BLaER1 treated with 17β-estradiol and CSF1 and Interleukin-3, amounts not matched to agents 10 nM and 100 nM (cell line): ENCODE results near the gene ASTN1.

ENCODE experiments used
- H3K27ac ChIP-seq, 11 experiments: shearing (Covaris generic); formaldehyde crosslinking; 2 replicates each; pipeline ENCODE4 v1.8.1; 2022
- H3K27me3 ChIP-seq, 11 experiments: shearing (Covaris generic); formaldehyde crosslinking; 2 replicates each; pipeline ENCODE4 v1.8.1; 2022
- H3K36me3 ChIP-seq, 11 experiments: shearing (Covaris generic); formaldehyde crosslinking; 2 replicates each; pipeline ENCODE4 v1.8.1; 2022
- H3K4me1 ChIP-seq, 10 experiments: shearing (Covaris generic); formaldehyde crosslinking; 2 replicates each; pipeline ENCODE4 v1.8.1; 2022
- H3K4me2 ChIP-seq, 11 experiments: shearing (Covaris generic); formaldehyde crosslinking; 2 replicates each; pipeline ENCODE4 v1.8.1; 2022
- H3K4me3 ChIP-seq, 10 experiments: shearing (Covaris generic); formaldehyde crosslinking; 2 replicates each; pipeline ENCODE4 v1.8.1; 2022
- H3K9ac ChIP-seq, 11 experiments: shearing (Covaris generic); formaldehyde crosslinking; 2 replicates each; pipeline ENCODE4 v1.8.1; 2022
- H3K9me3 ChIP-seq, 11 experiments: shearing (Covaris generic); formaldehyde crosslinking; replicated peaks in 1 of 11; 2 replicates each; pipeline ENCODE4 v1.8.1; 2022
- H4K20me1 ChIP-seq, 11 experiments: shearing (Covaris generic); formaldehyde crosslinking; 2 replicates each; pipeline ENCODE4 v1.8.1; 2022
- Cebpa-rat ChIP-seq, 11 experiments: shearing (Covaris generic); IDR thresholded peaks; 2 replicates each; pipeline ENCODE4 v1.8.1; 2022

Gene ASTN1

GRCh38 chr1:177172272-177172671 is 7.8 kb upstream of the ASTN1 start:
- Histone ChIP-seq H3K9me3 (peaks cover 0 to 12% (median 7%) of the 10 kb centered on the region in 11 experiments; a peak in 9 of 22 replicates), H4K20me1 (0 out of 22 replicates have a peak, but pooled peaks cover 0 to 6% (median 0%) of the 10 kb centered on the region in 11 experiments), H3K9ac (no peak overlapping the region), H3K4me2 (peak overlapping the region in 1 of 11 experiments; percentile 41; a peak in 1 of 22 replicates), H3K4me1 (peaks cover 0 to 43% (median 5%) of the 10 kb centered on the region in 10 experiments; a peak in 11 of 20 replicates), H3K27me3 (peaks cover 37 to 60% (median 47%) of the 10 kb centered on the region in 11 experiments), H3K4me3 (no peak overlapping the region), H3K27ac (no peak overlapping the region), H3K36me3 (no peaks in the 10 kb centered on the region)
- TF ChIP-seq Cebpa-rat (IDR thresholded peaks at IDR 0.05) = no peak

DNA sequence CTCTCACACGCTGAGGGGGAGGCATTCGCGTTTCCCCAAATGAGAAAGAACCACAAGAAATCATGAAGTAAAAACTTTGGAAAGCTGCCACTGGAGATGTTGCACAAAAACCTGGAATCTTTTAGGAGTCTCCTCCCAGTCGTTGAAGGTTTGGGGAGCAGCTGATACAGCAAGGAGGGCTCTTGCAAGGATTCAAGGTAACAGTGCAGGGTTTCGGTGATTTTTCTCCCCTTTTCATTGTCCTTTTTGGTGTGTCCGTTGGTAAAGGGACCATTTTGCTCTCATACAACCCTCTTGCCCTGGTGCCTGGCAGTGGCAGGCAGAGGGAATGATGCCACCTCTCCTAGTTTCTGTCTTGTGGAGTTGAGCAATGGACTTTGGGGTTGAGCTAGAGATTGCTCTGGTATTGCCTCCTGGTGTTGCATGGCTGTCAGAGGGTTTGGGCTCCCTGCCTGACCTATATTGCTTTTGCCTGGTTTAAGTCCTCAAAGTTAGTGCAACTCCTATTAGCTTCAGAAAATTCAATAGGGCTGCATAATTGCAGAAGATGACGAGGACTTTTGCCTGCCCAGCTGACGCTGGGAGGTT is 7.1 kb upstream of the ASTN1 start:
- Histone ChIP-seq H3K9me3 (peaks cover 0 to 9% (median 2%) of the 10 kb centered on the region in 11 experiments; a peak in 9 of 22 replicates), H4K20me1 (0 out of 22 replicates have a peak, but pooled peaks cover 0 to 6% (median 0%) of the 10 kb centered on the region in 11 experiments), H3K27ac (no peak overlapping the region), H3K4me2 (peak overlapping the region in 10 of 11 experiments; percentile 64 to 81 (median 73); a peak in 14 of 22 replicates), H3K4me1 (peaks cover 0 to 43% (median 5%) of the 10 kb centered on the region in 10 experiments; a peak in 11 of 20 replicates), H3K27me3 (peaks cover 38 to 67% (median 51%) of the 10 kb centered on the region in 11 experiments), H3K9ac (no peak overlapping the region), H3K4me3 (peak overlapping the region; percentile 40 to 59 (median 49); a peak in 10 of 20 replicates), H3K36me3 (no peaks in the 10 kb centered on the region)
- no peak for TF ChIP-seq Cebpa-rat (IDR thresholded peaks at IDR 0.05)

DNA sequence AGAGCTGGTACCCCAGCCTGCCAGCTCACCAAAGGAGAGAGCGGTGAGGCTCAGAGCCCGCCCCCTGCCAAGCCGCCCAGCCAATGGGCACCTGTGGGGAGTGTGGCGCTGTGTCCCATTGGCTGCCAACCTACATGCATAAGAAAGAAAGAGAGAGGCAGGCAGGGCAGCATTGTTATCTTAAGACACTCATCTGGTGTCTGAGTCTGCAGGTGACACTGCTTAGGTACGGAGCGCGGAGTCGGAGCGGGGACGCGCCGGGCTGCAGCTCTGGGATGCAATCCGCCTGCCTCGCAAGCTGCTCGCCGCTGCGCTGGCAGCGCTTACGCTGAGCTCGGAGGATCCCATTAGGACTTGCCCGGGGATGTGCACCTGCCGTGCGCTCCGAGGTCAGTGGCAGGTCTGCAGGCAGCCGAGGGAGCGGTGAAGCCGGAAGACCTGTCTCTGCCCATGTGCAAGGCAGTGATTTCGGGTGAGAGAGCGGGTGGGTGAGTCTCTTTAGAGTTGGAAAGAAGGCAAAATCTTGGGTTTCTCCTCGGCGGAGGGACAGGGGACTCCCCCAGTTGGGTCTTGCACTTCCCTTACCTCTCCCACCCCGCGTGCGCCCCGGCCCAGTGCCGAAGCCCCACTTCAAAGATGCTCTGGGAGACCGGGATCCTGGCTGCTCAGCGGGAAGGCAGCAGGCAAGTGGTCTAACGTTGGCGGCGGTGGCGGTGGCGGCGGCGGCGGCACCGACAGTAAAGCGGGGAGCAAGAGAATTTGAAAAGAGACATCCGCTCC is 6.4 kb upstream of the ASTN1 start, which contains the start of gene BRINP2:
TSS of gene BRINP2 (plus strand) at position 203 of the 780 bp plus-strand sequence. CDS start 58,919 bp downstream, outside the sequence.
- Histone ChIP-seq H3K9me3 (peaks cover 0 to 8% (median 0%) of the 10 kb centered on the region in 11 experiments; a peak in 1 of 22 replicates), H3K4me3 (peak within 1 kb of the TSS; percentile 40 to 59 (median 49)), H3K27me3 (peaks cover 45 to 74% (median 58%) of the 10 kb centered on the region in 11 experiments), H3K4me2 (peak within 1 kb of the TSS; percentile 64 to 81 (median 72)), H3K4me1 (peaks cover 0 to 43% (median 5%) of the 10 kb centered on the region in 10 experiments; a peak in 11 of 20 replicates), H3K9ac (no peak within 1 kb of the TSS; a peak in 1 of 22 replicates), H3K36me3 (no peaks in the 10 kb centered on the region), H4K20me1 (0 out of 22 replicates have a peak, but pooled peaks cover 0 to 6% (median 0%) of the 10 kb centered on the region in 11 experiments), H3K27ac (no peak within 1 kb of the TSS)
- no peak for TF ChIP-seq Cebpa-rat (IDR thresholded peaks at IDR 0.05)

DNA sequence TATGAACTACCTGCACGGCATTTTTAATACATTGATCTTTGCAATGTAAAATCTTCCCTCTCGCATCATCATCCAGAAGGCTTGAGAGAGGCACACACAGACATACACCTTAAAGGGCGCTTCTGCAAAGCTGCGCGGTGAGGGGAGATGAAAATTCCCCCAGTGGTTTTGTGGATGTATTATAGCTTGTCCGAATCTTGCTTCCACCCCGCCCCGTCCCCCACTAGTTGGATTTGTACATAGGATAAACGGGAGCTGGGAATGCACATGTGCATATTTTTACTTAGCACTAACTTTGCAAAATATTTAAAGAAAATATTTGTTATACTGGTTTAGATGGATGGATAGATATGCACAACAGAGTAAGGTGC is 542 bp upstream of the ASTN1 start:
- H3K27ac ChIP-seq = no peak overlapping the region
- H3K36me3 ChIP-seq = no peaks in the 10 kb centered on the region
- H3K9ac ChIP-seq = no peak overlapping the region
- peaks cover 0 to 21% (median 5%) of the 10 kb centered on the region in 11 experiments; a peak in 7 of 22 replicates for H3K9me3 ChIP-seq
- TF ChIP-seq Cebpa-rat (IDR thresholded peaks at IDR 0.05) = no peak
- peak overlapping the region in 9 of 10 experiments; percentile 41 to 63 (median 53); a peak in 15 of 20 replicates for H3K4me3 ChIP-seq
- peak overlapping the region; percentile 65 to 92 (median 72); a peak in 18 of 22 replicates for H3K4me2 ChIP-seq
- peaks cover 0 to 15% (median 9%) of the 10 kb centered on the region in 10 experiments; a peak in 9 of 20 replicates for H3K4me1 ChIP-seq
- peaks cover 52 to 80% (median 66%) of the 10 kb centered on the region in 11 experiments for H3K27me3 ChIP-seq
- no peaks in the 10 kb centered on the region for H4K20me1 ChIP-seq

DNA sequence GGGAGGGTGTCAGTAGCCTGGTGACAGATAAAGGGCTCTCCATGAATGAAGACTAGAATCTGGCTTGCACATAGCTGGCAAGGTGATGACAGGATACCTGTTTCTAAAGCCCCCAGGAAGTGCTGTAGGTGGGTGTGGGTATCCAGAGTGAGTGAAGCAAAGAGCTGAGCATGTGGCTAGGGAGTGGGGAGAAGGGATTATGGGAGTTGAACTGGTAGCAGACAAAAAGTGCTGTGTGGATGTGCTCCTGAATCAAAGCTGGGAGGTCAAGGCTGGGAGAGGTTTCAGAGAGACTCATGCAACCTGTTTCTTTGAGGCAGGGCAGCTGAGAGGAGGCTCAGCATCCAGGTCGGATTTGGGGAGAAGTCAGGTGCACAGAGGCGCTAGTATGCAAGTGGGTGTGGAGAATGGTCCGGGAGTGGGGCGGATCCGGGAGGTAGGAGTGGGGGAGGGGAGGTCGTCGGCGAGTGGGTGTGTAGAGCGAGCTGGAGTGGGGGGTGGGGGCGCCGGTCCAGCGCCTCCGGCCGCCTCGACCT is 600 bp downstream of the ASTN1 start:
- peak overlapping the region; percentile 41 to 63 (median 50); a peak in 19 of 20 replicates for H3K4me3 ChIP-seq
- peaks cover 0 to 11% (median 9%) of the 10 kb centered on the region in 10 experiments; a peak in 9 of 20 replicates for H3K4me1 ChIP-seq
- no peaks in the 10 kb centered on the region for H3K36me3 ChIP-seq
- peaks cover 0 to 21% (median 5%) of the 10 kb centered on the region in 11 experiments; a peak in 7 of 22 replicates for H3K9me3 ChIP-seq
- no peak for TF ChIP-seq Cebpa-rat (IDR thresholded peaks at IDR 0.05)
- peak overlapping the region; percentile 65 to 92 (median 72) for H3K4me2 ChIP-seq
- no peaks in the 10 kb centered on the region for H4K20me1 ChIP-seq
- H3K27me3 ChIP-seq = peaks cover 44 to 68% (median 54%) of the 10 kb centered on the region in 11 experiments
- H3K27ac ChIP-seq = no peak overlapping the region
- no peak overlapping the region for H3K9ac ChIP-seq

DNA sequence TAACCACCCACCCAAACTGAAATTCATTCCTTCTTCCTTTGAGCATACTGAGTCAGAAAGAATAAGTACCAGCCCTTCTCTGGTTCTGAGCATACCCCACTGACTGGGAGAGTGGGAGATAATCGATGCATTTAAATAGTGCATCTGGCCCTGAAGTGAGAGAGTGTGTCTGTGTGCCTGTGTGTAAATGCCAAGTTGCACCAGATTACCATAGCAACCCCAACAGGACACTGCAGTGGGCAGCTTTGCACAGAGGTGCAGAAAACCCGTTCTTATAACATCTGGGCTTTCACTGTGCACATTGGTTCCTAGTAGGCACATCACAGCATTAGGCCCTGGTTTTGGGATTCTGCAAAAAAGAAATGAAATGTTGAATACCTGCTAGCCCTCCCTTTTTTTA is 2.3 kb downstream of the ASTN1 start:
- H3K4me3 ChIP-seq = no peak overlapping the region
- peaks cover 41 to 56% (median 52%) of the 10 kb centered on the region in 11 experiments for H3K27me3 ChIP-seq
- peaks cover 0 to 11% (median 9%) of the 10 kb centered on the region in 10 experiments; a peak in 9 of 20 replicates for H3K4me1 ChIP-seq
- no peaks in the 10 kb centered on the region for H4K20me1 ChIP-seq
- no peak overlapping the region for H3K27ac ChIP-seq
- TF ChIP-seq Cebpa-rat (IDR thresholded peaks at IDR 0.05) = no peak
- no peak overlapping the region for H3K4me2 ChIP-seq
- peaks cover 0 to 21% (median 5%) of the 10 kb centered on the region in 11 experiments; a peak in 7 of 22 replicates for H3K9me3 ChIP-seq
- H3K36me3 ChIP-seq = no peaks in the 10 kb centered on the region
- no peak overlapping the region for H3K9ac ChIP-seq

GRCh38 chr1:177146499-177146898 is 18.0 kb downstream of the ASTN1 start:
- Histone ChIP-seq H3K27me3 (no peaks in the 10 kb centered on the region), H3K4me1 (peaks cover 0 to 27% (median 12%) of the 10 kb centered on the region in 10 experiments; a peak in 14 of 20 replicates), H4K20me1 (no peaks in the 10 kb centered on the region), H3K27ac (no peak overlapping the region), H3K9ac (no peak overlapping the region), H3K9me3 (no peaks in the 10 kb centered on the region), H3K4me3 (no peak overlapping the region), H3K36me3 (no peaks in the 10 kb centered on the region), H3K4me2 (no peak overlapping the region)
- no peak for TF ChIP-seq Cebpa-rat (IDR thresholded peaks at IDR 0.05)

DNA sequence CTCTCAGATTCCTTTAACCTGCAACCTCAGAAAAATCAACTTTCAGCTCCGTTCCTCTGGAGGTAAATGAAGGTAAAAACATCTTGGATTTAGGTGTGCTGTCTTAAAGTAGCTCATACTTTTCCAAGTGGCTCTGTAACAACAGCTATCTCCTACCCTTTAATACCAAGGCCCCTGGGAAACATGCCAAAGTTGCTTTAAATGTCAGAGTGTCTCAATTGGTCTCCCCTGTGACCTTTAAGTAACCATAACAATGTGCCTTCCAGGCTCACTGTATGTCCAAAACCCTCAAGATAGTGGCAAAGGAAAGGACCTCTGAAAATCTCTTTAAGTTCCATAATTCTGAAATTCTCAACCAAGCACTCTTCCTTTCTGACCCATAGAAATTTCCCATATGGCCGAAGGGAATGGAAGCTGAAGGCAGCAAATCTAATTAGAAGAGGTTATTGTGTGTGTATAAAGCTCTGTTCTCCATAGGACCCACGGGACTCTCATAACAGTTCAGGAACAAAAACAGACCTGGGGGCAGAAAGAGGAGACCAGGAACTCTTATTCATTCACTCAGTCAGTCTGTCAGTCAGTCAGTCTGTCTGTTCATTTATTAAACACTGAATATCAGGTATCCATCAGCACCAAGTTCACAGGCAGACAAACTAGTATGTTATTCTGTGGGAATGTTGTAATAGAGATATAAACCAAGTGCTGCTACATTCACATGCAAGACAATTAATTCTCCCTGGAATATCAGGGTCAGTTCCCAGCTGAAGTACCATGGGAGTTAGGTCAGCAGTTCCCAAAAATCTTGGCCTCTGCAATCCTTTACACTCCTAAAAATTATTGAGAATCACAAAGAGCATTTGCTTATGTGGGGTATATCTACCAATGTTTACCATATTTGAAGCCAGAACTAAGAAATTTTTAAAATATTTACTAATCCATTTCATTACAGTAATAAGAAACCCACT is 19.1 kb downstream of the ASTN1 start:
- no peaks in the 10 kb centered on the region for H3K27me3 ChIP-seq
- H3K9me3 ChIP-seq = no peaks in the 10 kb centered on the region
- H3K36me3 ChIP-seq = no peaks in the 10 kb centered on the region
- peaks cover 4 to 38% (median 18%) of the 10 kb centered on the region in 10 experiments for H3K4me1 ChIP-seq
- no peak for TF ChIP-seq Cebpa-rat (IDR thresholded peaks at IDR 0.05)
- H3K4me3 ChIP-seq = no peak overlapping the region
- no peak overlapping the region; a peak in 1 of 22 replicates for H3K4me2 ChIP-seq
- no peak overlapping the region for H3K9ac ChIP-seq
- no peaks in the 10 kb centered on the region for H4K20me1 ChIP-seq
- H3K27ac ChIP-seq = no peak overlapping the region
